ENCODE measurements around the gene UBXN6.

UBXN6 gene

GRCh38 chr19:4494691-4495064, 37.1 kb upstream of the UBXN6 start:
- DNase-seq (ENCODE audit: low read depth, low spot score), result no peak
- H3K27ac ChIP-seq, result no peak overlapping the region

GRCh38 chr19:4493929-4494690, 36.5 kb upstream of the UBXN6 start:
- no peak overlapping the region for H3K27ac ChIP-seq
- no peak for DNase-seq (ENCODE audit: low read depth, low spot score)

GRCh38 chr19:4493104-4493928, 35.7 kb upstream of the UBXN6 start:
- no peak overlapping the region for H3K27ac ChIP-seq

GRCh38 chr19:4492337-4493103, 34.9 kb upstream of the UBXN6 start:
- DNase-seq (ENCODE audit: low read depth, low spot score), result no peak
- H3K27ac ChIP-seq, result no peak overlapping the region

More at GRCh38 chr19:4493104-4493928, 35.7 kb upstream of the UBXN6 start:
- no peak for DNase-seq (ENCODE audit: low read depth, low spot score)

GRCh38 chr19:4491446-4491845, 33.9 kb upstream of the UBXN6 start:
- H3K27ac ChIP-seq, result no peak overlapping the region
- no peak for DNase-seq (ENCODE audit: low read depth, low spot score)

GRCh38 chr19:4488496-4488895, 30.9 kb upstream of the UBXN6 start:
- H3K27ac ChIP-seq, result no peak overlapping the region
- no peak for DNase-seq (ENCODE audit: low read depth, low spot score)

- DNase-seq (ENCODE audit: low read depth, low spot score), result no peak
- H3K27ac ChIP-seq, result no peak overlapping the region
These were observed 30.0 kb upstream of the UBXN6 start for GRCh38 chr19:4487572-4487971.

- H3K27ac ChIP-seq, result no peak overlapping the region
- DNase-seq (ENCODE audit: low read depth, low spot score), result no peak
These were observed 25.8 kb upstream of the UBXN6 start for GRCh38 chr19:4483385-4483784.

GRCh38 chr19:4482721-4483364, 25.2 kb upstream of the UBXN6 start:
- DNase-seq (ENCODE audit: low read depth, low spot score), result no peak

GRCh38 chr19:4477034-4477801, 19.6 kb upstream of the UBXN6 start:
- no peak for DNase-seq (ENCODE audit: low read depth, low spot score)
- H3K27ac ChIP-seq, result no peak overlapping the region

More at GRCh38 chr19:4482721-4483364, 25.2 kb upstream of the UBXN6 start:
- H3K27ac ChIP-seq, result no peak overlapping the region

GRCh38 chr19:4474514-4475022, 17.0 kb upstream of the UBXN6 start:
- no peak for DNase-seq (ENCODE audit: low read depth, low spot score)
- no peak overlapping the region for H3K27ac ChIP-seq

- no peak for DNase-seq (ENCODE audit: low read depth, low spot score)
- no peak overlapping the region for H3K27ac ChIP-seq
These were observed 16.3 kb upstream of the UBXN6 start for GRCh38 chr19:4473763-4474513.

- no peak for DNase-seq (ENCODE audit: low read depth, low spot score)
- no peak overlapping the region for H3K27ac ChIP-seq
These were observed 15.6 kb upstream of the UBXN6 start for GRCh38 chr19:4473011-4473762.

- no peak for DNase-seq (ENCODE audit: low read depth, low spot score)
- peak within 1 kb of the TSS; percentile 89 for H3K27ac ChIP-seq
These were observed 14.8 kb upstream of the UBXN6 start, which contains the start of gene HDGFL2 for GRCh38 chr19:4472174-4472974. HDGFL2 (plus strand) TSS chr19:4472297; CDS start chr19:4472351, 54 bp downstream.

GRCh38 chr19:4471403-4472173, 14.0 kb upstream of the UBXN6 start:
- peak; percentile 100 for DNase-seq (ENCODE audit: low read depth, low spot score)
- peak overlapping the region; percentile 89 for H3K27ac ChIP-seq

- DNase-seq (ENCODE audit: low read depth, low spot score), result no peak
- no peak overlapping the region for H3K27ac ChIP-seq
These were observed 10.2 kb upstream of the UBXN6 start for GRCh38 chr19:4467835-4468234.

Measured in epithelial cell of prostate (primary cell).